IPS-NIHi11 (cell line): Measurements from ENCODE around the gene CNTNAP5.

ENCODE experiments used
- DNase-seq: peaks from one replicate; pipeline ENCODE4 v3.0.0; 2012; ENCODE audit warnings: mixed read lengths, low spot score

CNTNAP5 gene

DNA sequence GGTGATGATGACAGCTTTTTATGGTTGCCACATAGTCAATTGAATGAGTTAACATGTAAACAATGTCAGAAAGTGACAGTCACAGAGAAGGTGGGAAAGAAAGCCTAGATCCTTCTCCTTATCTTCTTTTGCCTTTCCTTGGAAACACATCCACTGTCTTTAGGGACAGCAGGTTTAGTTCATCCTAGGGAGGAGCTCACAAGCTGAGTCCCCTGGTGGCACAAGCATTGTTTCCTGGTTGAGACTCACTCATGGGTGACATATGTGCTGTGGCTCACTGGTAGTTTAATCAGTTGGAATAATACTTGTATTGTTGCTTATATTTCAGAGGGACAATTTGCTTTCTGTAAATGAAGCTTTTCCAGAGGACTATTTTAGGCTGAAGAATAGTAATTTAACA lies 598.5 kb downstream of the CNTNAP5 start:
- DNase-seq: no peak

DNA sequence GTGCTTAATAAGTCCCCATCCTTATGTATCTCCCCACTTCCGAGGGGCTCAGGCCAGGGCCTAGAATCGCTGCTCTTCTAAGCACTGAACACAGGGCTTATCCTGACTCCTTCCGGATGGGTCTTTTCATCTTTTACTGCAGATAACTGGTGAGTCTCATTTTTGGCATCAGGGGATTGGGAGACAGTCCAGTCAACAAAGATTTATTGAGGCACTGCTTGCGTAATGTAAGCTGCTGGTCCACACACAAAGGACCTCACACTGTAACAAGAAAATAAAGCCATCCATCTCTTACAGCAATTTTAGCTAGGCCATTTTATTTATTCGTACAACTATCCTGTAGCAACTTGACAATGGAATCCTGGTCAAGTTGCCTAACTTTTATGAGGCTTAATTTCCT lies 600.5 kb downstream of the CNTNAP5 start:
- no peak for DNase-seq

DNA sequence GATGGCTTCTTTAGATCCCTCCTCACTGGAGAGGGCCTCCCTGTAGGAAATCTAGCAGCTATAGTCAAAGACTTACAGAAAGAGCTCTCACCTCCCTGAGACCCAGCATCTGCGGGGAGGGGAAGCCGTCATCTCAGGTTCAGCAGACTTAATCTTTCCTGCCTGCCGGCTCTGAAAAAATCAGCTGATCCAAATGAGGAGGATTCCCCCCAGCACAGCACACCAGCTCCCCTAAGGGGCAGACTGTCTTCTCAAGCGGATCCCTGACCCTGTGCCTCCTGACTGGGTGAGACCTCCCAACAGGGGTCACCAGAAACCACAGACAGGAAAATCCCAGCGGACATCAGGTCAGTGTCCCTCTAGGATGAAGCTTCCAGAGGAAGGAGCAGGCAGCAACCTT lies 601.9 kb downstream of the CNTNAP5 start:
- DNase-seq: no peak

DNA sequence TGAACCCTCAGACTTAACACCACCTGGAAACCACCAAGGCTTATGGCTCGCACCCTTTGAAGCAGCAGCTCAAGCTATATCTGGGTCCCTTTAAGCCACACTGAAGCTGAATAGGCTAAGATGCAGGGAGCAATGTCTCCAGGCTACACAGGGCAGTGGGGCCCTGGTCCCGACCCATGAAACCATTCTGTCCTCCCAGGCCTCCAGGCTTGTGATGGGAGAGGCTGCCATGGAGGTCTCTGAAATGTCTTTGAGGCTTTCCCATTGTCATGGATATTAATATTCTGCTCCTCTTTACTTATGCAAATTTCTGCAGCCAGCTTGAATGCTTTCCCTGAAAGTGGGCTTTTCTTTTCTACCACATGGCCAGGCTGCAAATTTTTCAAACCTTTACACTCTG lies 608.7 kb downstream of the CNTNAP5 start:
- no peak for DNase-seq

DNA sequence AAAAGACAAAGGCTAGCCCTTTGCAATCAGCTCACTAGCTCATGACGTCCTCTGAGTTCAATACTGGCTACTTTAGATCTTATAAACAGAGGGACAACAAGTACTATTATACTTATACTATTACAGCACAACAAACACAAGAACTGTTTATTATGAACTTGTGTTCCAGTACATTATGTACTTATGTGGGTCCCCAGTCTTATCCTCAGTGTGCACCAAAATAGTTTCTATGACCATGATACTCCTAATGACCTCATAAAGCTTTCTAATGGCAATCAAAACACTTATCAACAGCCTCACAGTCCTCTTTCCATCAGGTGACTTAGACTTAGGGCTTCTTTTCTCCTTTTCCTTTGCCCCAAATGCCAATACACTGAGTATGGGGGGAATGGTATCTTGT lies 614.4 kb downstream of the CNTNAP5 start:
- no peak for DNase-seq

DNA sequence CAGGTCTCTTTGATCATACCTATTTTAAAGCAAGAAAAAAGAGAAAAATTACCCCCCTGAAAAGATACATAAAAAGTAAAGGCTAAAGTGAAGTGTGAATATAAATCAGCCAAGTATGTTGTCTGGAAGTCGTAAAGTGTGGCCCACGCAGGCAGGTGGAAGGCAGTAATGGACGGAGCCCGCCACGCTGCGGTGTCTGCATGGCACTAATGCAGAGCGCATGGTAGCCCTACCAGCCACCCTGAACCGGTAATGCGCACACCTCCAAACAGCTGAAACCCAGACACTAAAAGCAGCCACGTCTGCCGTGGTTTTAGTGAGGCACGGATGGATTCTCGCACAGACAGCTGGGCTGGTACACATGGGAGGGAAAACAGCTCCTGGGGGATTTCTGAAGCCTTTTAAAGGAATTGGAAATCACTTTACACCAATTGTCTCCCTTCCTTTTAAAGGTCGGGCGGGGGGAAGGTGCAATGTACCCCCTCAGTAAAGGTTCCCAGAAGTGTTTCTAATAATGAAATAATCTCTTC lies 615.2 kb downstream of the CNTNAP5 start:
- no peak for DNase-seq

DNA sequence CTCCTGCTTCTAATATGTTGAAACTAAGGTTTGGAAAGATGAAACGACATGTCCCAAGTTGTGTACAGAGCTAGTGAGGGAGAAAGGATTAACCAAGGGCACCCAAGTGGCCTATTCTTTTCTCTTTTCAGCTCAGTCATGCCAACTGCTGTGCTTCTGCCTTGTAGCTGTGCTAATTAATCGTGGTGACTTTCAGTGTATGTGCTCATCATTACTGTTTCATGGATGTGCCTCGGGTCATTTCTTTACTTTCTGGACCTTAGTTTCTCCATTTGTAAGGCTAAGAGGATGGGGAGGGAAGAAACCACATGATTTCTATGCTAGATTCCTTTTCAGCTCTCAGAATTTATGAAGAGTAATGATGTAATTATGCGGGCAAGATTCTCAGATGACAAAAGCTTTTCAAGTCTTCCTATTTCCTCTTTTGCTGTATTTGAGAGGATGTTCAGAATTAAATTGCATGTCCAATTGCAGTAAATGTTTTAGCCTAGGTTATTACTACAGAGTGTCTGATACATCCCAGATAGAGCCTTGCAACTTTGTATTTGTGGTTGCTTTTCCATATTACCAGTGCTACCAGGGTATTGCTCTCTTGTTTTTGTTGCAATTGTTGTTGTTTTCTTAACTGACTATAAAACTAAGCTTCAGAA lies 621.2 kb downstream of the CNTNAP5 start:
- no peak for DNase-seq

DNA sequence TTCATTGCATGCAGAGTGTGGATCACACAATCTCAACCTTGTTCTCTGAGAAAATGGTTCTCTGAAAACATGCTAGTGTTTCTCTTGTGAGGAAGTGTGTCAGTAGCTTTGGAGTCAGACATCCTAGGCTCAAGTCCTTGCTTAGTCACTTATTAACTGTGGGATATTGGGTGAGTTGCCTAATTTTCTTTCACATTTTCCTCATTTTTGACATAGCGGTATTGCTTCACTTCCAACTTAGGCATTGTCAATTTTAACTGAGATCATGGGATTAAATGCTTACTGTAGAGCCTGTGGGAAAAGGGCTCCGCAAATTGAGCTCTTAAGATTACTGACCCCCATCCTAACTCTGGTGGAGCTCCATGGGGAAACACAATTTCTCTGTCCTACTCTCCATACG lies 622.2 kb downstream of the CNTNAP5 start:
- DNase-seq: no peak

DNA sequence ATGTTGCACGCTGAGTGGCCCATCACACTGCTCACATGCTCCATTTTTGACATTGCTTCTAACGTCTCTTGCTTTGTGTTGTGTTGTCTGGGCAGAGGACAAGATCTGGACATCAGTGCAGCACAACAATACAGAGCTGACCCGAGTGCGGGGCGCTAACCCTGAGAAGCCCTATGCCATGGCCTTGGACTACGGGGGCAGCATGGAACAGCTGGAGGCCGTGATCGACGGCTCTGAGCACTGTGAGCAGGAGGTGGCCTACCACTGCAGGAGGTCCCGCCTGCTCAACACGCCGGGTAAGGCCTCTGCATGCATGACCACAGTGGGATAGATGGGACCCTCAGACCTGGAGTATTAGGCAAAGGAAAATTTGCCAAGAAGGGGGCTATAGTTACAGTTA lies 622.6 kb downstream of the CNTNAP5 start:
- no peak for DNase-seq

DNA sequence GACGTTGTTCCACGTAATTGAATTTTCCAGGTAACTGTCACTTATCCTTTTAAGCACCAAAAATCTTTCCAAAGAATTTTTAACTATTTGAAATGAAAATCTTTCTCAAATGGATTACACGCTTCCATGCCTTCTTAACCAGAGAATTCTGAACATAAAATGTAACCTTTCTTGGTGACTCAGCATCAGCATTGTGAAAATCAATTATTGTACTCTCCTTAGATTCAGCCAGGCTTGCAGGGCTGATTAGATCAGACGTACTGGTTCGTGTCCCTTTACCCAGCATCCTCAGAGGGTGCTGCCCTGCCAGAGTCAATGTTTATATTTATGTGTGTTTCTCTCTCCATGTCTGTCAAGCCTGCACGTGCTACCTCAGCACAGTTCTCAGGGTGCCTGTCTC lies 623.9 kb downstream of the CNTNAP5 start:
- no peak for DNase-seq

DNA sequence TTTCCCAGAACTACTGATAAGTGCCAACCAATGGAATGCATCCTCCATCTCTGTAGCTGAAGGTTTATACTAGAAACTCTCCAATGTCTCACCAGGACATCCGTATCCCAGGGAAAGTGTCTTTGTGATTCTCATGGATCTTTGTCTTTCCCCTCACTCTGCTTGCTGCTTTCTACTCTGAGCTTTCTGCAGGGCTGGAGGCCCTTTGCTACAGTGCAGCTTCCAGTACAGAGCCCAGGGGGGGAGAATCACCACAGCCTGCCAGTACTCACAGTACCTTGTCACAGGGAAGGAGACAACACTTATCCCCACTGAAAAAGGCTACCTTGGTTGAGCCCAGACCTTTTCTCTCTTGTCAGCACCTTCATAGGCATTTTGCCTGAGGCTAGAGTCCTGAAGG lies 627.0 kb downstream of the CNTNAP5 start:
- DNase-seq: no peak

DNA sequence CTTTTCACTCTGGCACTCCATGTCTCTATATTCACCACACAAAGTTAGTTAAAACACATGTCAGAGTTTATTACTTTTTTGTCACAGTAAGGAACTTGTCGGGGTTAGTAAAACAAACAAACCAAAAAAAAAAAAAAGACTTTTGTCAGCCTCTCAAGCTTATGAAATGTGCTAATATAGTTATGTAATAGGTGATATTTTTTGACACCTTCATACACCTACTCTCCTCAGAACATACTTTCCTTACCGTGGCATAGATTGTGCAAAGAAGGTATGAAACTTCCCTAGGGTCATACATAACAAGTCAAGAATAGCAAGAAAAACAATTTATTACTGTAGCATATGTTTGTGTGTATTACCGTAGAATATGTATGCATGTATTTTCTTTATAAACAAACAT lies 633.3 kb downstream of the CNTNAP5 start:
- DNase-seq: no peak

DNA sequence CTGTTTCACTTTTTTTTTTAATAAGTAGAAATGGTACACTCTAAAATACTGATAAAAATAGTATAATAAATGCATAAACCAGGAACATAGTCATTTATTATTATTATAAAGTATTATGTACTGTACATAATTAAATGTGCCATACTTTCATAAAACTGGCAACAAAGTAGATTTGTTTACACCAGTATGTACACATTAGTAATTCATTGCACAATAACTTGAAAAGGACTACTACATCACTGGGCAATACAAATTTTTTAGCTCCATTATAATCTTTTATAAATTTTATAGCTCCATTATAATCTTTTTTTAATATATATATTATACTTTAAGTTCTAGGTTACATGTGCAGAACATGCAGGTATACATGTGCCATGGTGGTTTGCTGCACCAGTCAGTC lies 636.5 kb downstream of the CNTNAP5 start:
- no peak for DNase-seq

DNA sequence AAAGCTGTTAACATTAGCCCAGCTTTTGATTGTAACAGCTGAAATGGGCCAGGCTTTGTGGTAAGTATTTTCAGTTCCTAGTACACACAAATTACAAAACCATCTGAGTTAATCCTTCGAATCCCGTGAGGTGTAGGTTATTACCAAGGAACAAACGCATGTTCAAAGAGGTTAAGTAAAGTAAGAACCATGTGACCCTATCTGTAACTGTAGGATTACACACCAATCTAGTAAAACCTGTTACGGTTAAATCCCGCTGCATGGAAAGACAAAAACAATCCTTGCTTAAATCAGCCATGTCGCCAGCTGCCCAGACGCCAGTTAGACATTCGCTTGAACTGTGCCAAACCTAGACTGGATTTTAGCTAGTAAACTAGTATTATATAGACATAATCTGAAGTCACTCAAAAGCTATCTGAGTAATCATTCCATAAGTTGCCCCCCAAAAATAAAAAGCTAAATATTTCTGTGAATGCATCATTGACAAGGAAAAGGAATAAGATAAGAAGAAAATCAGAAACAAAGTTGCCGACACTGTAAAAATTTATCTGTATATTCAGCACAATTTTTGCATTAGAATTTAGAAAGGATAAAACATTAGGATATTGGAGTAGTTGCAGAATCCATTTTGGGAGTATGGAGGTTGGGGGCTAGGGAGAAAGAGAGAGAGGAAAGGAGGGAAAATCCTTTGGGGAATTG lies 638.0 kb downstream of the CNTNAP5 start:
- DNase-seq: no peak

DNA sequence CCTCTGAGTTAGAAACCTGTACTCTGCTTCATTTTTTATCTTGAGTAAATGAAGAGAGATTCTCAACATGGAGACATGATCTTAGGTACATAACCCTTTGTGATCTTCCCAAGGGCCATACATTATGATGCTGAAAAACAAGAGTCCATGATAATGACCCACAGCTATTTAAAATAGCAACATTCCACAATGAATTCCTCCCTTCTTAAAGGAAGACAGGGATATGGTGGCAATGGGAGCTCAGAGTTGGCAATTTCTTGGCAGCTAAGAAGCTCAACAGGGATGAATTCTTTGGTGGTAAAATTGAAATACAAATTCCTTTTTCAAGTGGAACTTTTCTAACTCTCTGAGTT lies 638.5 kb downstream of the CNTNAP5 start:
- no peak for DNase-seq

DNA sequence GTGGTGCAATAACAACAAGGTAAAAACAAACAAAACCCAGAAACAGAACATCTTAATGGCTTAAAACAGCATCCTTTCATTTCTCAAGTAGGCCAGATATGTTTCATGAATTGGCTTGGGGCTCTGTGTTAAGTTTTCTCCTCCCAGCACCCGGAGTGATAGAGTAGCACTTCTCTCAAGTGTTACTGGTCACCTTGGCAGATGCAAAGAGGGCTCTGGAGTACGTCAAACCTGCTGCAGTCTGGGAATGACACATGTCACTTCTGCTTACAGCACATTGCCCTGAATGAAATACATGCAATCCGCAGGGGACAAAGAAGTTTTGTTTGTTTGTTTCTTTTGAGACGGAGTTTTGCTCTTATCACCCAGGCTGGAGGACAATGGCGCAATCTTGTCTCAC lies 639.3 kb downstream of the CNTNAP5 start:
- no peak for DNase-seq

DNA sequence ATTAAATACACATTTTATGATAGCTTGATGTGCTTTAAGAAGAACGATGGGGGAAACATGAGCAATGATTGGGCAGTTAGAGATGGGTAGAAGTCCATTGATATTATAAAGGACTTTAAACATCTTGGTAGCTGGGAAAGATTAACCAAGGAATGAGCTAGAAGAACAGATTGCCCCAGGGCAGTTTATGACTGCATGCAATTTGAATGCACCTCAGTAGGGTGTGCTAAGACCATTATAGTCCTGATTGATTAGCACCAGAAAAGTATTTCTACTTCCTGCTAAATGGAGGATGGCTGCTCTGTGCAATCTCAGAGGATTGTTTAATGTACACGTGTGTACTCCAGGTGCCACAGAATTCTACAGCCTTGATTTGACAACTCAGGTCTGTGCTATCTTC lies 641.9 kb downstream of the CNTNAP5 start:
- DNase-seq: no peak

DNA sequence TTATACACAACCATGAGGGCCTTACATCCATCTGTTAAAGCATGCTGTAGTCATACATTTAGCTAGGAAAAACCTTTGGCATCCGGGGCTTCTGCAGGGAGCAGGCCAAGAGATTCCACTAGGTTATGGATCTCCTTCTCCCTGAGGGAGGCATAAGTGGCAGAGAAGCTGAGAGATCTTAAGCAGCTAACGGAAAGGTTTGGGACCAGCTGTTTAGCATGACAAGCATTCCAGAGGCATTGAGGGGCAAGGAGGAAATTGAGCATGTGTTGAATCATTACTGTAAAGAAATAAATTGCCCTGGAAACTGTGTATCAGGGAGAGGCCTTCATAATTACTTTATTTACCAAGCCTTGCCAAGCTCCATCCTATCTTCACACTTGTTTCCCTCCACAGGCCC lies 643.1 kb downstream of the CNTNAP5 start:
- DNase-seq: no peak

DNA sequence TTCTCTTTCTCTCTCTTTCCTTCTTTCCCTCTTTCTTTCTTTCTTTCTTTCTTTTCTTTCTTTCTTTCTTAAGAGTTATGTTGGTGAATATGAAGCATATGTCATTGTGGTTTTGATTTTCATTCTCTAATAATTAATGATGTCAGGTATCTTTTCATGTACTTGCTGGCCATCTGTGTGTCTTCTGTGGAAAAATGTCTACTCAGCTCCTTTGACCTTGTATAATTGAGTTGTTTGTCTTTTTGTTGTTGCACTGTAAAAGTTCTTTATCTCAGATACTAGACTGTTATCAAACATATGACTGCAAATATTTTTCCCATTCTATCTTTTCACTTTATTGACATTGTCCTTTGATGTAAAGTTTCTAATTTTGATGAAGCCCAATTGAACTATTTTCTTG lies 645.1 kb downstream of the CNTNAP5 start:
- DNase-seq: no peak

DNA sequence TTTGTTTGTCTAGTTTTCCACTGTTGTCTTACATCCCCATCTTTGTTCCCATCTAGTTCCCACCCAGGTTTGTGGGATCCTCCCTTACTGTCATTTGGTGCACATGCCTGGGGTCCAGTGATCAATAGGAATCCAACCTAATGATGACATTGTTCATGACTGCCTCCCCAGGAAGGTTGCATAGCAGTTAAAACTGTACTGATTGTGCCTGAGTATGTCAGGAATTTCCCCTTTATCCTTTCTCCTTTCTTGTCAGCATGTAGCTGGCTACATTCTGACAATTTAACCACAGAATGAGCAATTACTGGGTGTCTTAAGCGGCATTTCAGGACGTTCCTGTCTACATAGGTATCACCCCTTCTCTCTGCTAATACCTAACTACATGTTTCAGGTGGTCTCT lies 653.0 kb downstream of the CNTNAP5 start:
- DNase-seq: no peak

DNA sequence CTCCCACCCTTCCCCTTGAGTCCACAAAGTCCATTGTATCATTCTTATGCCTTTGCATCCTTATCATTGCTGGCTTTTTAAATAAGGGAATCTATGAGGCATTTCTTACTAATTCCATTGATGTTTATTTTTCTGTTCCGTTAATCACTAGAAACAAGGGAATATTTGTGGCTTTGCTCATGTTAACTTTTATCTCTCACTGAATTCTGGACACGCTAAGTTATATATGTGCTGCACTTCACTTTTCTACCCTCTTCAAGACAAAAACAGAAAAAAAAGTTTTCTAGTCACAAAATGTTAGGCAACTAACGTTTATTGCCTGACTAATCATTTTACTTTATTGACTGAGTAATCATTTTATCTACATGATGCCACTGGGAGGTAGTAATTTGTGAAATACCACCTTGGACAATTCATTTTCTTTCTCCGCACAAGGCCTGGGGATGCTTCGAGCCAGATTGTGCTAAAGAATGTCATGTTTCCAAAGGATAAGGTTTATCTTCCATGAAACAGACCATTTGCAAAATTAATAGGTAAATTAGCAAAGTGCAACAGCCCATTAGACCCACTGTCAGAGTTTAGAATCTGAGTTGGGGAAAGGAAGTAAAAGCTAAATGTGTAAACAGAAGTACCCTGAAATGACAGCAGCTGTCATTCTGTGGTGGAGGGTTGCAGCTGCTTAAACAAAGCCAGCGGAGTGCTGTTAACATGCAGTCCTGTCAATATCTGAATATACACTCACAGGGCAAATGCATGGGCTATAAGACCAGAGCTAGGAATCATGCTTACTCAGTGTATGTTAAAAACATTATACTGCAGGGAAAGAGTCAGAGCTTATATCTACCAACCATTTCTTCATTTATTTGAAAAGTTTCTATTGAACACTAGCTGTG lies 658.7 kb downstream of the CNTNAP5 start:
- DNase-seq: no peak

DNA sequence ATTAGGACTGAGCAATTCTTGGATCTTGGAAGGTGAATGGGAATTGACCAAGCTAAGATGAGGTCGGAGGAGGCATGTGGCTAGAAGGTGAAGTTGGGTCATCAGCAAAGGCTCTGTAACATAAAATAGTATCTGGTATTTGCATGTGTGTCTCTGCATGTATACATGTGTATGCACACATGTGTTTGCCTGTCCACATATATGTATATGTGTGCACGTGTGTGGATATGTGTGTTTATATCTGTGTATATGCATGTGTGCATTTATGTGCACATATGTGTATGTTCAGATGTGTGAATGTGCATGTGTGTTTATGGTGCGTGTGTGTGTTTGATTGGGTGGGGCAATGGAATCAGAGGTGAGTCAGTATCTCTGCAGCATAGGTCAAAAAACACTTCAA lies 664.3 kb downstream of the CNTNAP5 start:
- no peak for DNase-seq

DNA sequence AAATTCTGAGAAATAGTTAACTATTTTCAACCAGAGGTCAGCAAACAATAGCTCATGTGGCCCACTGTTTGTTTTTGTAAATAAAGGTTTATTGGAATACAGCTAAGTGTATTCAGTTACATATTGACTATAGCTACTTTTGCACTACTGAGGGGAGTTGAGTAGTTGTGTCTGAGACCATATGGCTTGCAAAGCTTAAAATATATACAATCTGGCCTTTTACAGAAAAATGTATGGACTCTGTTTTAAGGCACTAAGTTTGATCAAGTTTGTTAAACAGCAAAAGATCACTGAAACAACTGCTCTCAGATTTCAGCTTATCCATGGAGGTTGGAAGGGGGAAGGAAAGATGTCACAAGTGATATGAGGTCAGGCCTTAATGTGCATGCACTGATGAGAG lies 667.1 kb downstream of the CNTNAP5 start:
- DNase-seq: no peak
